ENCODE results near the gene TPK1. TPM values are rescaled to one million over a fixed set of nuclear protein-coding genes. Genes with fewer than 3 reads are reported as not detected.

TPK1 gene
- total RNA-seq, 1 donor from 2014 or later: 1.7 TPM

DNA sequence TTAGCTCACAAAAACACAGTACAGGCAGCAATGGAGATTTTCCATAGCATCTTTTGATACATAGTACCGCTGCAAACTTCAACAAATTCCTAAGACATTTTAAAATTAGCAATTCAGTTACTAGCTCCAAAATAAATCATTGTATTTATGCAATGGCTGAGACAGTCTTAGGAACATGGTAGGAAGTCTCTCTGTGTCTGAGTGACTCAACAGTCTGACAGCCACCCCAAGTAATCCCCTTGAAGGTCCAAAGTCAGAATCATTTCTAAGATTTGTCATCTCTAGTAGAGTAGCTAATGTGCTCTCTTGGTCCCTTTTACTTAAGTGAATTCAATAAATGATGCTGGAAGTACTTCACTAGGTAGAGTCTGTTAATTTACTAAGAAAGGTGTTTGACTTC lies 338.6 kb downstream of the TPK1 start:
- Histone ChIP-seq H3K27me3 (no peaks in the 10 kb centered on the region), H3K4me1 (no peaks in the 10 kb centered on the region), H3K36me3 (no peaks in the 10 kb centered on the region), H3K4me3 (no peak overlapping the region), H3K9me3 (no peaks in the 10 kb centered on the region), H3K27ac (no peak overlapping the region)
- no peak for TF ChIP-seq POLR2A (IDR thresholded peaks at IDR 0.05)
- TF ChIP-seq, protein P1, sequence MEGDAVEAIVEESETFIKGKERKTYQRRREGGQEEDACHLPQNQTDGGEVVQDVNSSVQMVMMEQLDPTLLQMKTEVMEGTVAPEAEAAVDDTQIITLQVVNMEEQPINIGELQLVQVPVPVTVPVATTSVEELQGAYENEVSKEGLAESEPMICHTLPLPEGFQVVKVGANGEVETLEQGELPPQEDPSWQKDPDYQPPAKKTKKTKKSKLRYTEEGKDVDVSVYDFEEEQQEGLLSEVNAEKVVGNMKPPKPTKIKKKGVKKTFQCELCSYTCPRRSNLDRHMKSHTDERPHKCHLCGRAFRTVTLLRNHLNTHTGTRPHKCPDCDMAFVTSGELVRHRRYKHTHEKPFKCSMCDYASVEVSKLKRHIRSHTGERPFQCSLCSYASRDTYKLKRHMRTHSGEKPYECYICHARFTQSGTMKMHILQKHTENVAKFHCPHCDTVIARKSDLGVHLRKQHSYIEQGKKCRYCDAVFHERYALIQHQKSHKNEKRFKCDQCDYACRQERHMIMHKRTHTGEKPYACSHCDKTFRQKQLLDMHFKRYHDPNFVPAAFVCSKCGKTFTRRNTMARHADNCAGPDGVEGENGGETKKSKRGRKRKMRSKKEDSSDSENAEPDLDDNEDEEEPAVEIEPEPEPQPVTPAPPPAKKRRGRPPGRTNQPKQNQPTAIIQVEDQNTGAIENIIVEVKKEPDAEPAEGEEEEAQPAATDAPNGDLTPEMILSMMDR (IDR thresholded peaks at IDR 0.05): no peak
- TF ChIP-seq POLR2AphosphoS5 (IDR thresholded peaks at IDR 0.05; ENCODE audit: insufficient read depth in 1 of 2, low read depth in 1 of 2): no peak
- no peak for DNase-seq (ENCODE audit: extremely low spot score in 2 of 2)
- intact Hi-C loops (cut with DNase I): no loop called here

DNA sequence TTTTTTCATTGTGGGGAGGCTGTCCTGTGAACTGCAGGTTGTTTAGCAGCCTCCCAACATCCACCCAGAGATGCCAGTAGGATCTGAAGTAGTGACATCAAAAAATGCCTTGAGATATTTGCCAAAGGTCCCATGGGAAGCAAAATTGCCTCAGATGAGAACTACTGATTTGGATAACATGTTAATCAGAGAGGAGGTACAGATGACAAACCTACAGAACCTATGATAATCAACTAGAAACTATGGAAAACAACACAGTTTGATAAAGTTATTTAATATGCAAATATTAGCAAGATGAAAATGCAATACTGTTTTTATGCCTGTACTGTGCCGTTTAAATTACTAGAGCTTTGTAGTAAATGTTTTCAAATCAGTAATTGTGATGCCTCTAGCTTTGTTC lies 341.5 kb downstream of the TPK1 start:
- Histone ChIP-seq H3K4me1 (no peaks in the 10 kb centered on the region), H3K4me3 (no peak overlapping the region), H3K27me3 (no peaks in the 10 kb centered on the region), H3K9me3 (no peaks in the 10 kb centered on the region), H3K36me3 (no peaks in the 10 kb centered on the region), H3K27ac (no peak overlapping the region)
- intact Hi-C loops (cut with DNase I): no loop called here
- TF ChIP-seq POLR2A (IDR thresholded peaks at IDR 0.05) (no peak), POLR2AphosphoS5 (IDR thresholded peaks at IDR 0.05; ENCODE audit: insufficient read depth in 1 of 2, low read depth in 1 of 2) (no peak)
- TF ChIP-seq, protein P1 (IDR thresholded peaks at IDR 0.05): no peak
- no peak for DNase-seq (ENCODE audit: extremely low spot score in 2 of 2)

DNA sequence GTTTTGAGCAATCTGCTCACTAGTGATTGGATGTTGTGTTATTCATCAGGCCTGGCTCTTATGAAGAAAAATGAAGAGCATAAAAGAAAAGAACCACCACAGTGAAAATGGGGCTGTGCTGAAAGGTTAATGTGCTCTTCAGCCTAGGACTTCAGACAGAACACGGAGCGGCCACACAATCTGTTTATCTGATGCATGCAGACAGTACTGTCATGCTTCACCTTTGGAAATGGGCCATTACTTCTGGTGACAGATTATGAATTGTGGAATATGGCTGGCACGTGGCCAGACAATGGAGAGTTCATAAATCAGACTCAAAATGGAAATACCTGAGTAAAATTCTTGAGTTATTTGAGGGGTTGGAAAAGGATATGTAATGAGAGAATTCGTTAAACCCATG lies 346.3 kb downstream of the TPK1 start:
- intact Hi-C loops (cut with DNase I): no loop called here
- no peak overlapping the region for H3K27ac ChIP-seq
- no peak overlapping the region for H3K4me3 ChIP-seq
- no peaks in the 10 kb centered on the region for H3K9me3 ChIP-seq
- H3K27me3 ChIP-seq: no peaks in the 10 kb centered on the region
- no peak for DNase-seq (ENCODE audit: extremely low spot score in 2 of 2)
- H3K36me3 ChIP-seq: no peaks in the 10 kb centered on the region
- no peaks in the 10 kb centered on the region for H3K4me1 ChIP-seq
- TF ChIP-seq POLR2A (IDR thresholded peaks at IDR 0.05) (no peak), POLR2AphosphoS5 (IDR thresholded peaks at IDR 0.05; ENCODE audit: insufficient read depth in 1 of 2, low read depth in 1 of 2) (no peak)
- TF ChIP-seq, protein P1 (IDR thresholded peaks at IDR 0.05): no peak

DNA sequence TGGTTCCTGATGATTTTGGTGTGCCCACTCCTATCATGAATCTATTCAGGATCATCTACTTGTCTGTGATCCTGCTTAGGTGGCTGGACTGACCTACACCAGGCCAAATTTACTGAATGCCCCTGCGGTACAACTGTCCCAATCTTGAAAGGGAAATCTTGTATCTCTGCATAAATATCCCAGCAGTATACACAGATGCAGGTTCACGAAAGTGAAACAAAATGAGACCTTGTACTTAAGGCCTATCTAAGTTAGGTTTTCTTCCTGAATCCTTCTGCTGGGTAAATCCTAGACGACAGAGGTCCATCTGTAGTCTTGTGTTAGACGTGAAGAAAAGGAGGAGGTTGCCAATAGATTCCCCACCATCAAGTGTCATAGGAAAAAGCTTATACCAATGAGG lies 346.9 kb downstream of the TPK1 start:
- no peaks in the 10 kb centered on the region for H3K27me3 ChIP-seq
- intact Hi-C loops (cut with DNase I): no loop called here
- TF ChIP-seq POLR2AphosphoS5 (IDR thresholded peaks at IDR 0.05; ENCODE audit: insufficient read depth in 1 of 2, low read depth in 1 of 2) (no peak), POLR2A (IDR thresholded peaks at IDR 0.05) (no peak)
- TF ChIP-seq, protein P1 (IDR thresholded peaks at IDR 0.05): no peak

DNA sequence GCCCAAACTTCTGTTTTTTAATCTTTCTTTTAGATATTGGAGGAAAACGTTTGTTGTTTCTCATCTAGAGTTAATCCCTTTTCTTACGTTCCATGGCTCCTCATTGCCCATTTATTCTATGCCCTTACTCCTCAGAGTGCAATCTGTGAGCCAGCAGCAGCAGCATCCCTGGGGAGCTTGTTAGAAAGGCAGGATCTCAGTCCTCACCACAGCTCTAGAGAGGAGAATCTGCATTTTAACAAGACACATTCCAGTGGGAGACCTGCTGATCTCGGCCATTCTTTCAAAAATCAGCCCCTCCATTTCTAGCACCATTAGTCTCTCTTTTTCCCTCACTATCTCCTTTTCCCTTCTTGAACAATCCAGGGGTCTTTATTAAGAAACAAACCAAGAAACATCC lies 348.0 kb downstream of the TPK1 start:
- Histone ChIP-seq H3K9me3 (no peaks in the 10 kb centered on the region), H3K27me3 (no peaks in the 10 kb centered on the region), H3K4me1 (no peaks in the 10 kb centered on the region), H3K27ac (no peak overlapping the region), H3K4me3 (no peak overlapping the region), H3K36me3 (no peaks in the 10 kb centered on the region)
- DNase-seq (ENCODE audit: extremely low spot score in 2 of 2): no peak
- no peak for TF ChIP-seq POLR2AphosphoS5 (IDR thresholded peaks at IDR 0.05; ENCODE audit: insufficient read depth in 1 of 2, low read depth in 1 of 2)
- TF ChIP-seq, protein P1 (IDR thresholded peaks at IDR 0.05): no peak
- no peak for TF ChIP-seq POLR2A (IDR thresholded peaks at IDR 0.05)
- intact Hi-C loops (cut with DNase I): no loop called here

More for the DNA sequence above, 346.9 kb downstream of the TPK1 start:
- no peak overlapping the region for H3K4me3 ChIP-seq
- H3K4me1 ChIP-seq: no peaks in the 10 kb centered on the region
- H3K36me3 ChIP-seq: no peaks in the 10 kb centered on the region
- DNase-seq (ENCODE audit: extremely low spot score in 2 of 2): no peak
- no peaks in the 10 kb centered on the region for H3K9me3 ChIP-seq
- no peak overlapping the region for H3K27ac ChIP-seq

All from vagina (tissue), 2 donors.